ENCODE results near the gene SPRYD4. TPM values are rescaled to one million over a fixed set of nuclear protein-coding genes. Genes with fewer than 3 reads are reported as not detected.

Gene SPRYD4
- total RNA-seq = 1.4 and 1.8 TPM in 2 replicates

GRCh38 chr12:56468216-56469006 is at the start of gene SPRYD4:
Gene SPRYD4, plus strand, starts transcription at chr12:56468578. Its CDS starts 14 bp downstream, at chr12:56468592.

GRCh38 chr12:56448860-56449621 is 19.3 kb upstream of the SPRYD4 start, which contains the start of gene TIMELESS:
Gene TIMELESS, minus strand, starts transcription at chr12:56449426. Its CDS starts 15,256 bp downstream, at chr12:56434170.

GRCh38 chr12:56454557-56454956 is 13.8 kb upstream of the SPRYD4 start, which contains the start of gene MIP:
Gene MIP, minus strand, starts transcription at chr12:56454657. Its CDS starts 44 bp downstream, at chr12:56454613.

GRCh38 chr12:56488041-56488955 is 19.9 kb downstream of the SPRYD4 start, which contains the start of gene GLS2:
Gene GLS2, minus strand, starts transcription at chr12:56488161. Its CDS starts 43 bp downstream, at chr12:56488118.

GRCh38 chr12:56521590-56522371 is 53.4 kb downstream of the SPRYD4 start, which contains the start of gene RBMS2:
Gene RBMS2, plus strand, starts transcription at chr12:56521820. Its CDS starts 204 bp downstream, at chr12:56522024.

Other genes starting within 250 kb of the SPRYD4 start
- 102 and 109 TPM in 2 replicates for gene RNF41, start 246.7 kb upstream of the SPRYD4 start, total RNA-seq
- gene NABP2, start 244.2 kb upstream of the SPRYD4 start, total RNA-seq = 60.1 and 75.0 TPM in 2 replicates
- gene SLC39A5, start 238.5 kb upstream of the SPRYD4 start, total RNA-seq = not detected in 2 replicates
- gene ANKRD52, start 210.2 kb upstream of the SPRYD4 start, total RNA-seq = 9.2 and 12.4 TPM in 2 replicates
- 7.4 and 13.5 TPM in 2 replicates for gene COQ10A, start 201.6 kb upstream of the SPRYD4 start, total RNA-seq
- gene CS, start 168.2 kb upstream of the SPRYD4 start, total RNA-seq = 141 and 149 TPM in 2 replicates
- 110 and 166 TPM in 2 replicates for gene CNPY2, start 152.6 kb upstream of the SPRYD4 start, total RNA-seq
- 13.3 and 13.8 TPM in 2 replicates for gene PAN2, start 134.6 kb upstream of the SPRYD4 start, total RNA-seq
- not detected in 2 replicates for gene IL23A, start 129.7 kb upstream of the SPRYD4 start, total RNA-seq
- gene STAT2, start 108.5 kb upstream of the SPRYD4 start, total RNA-seq = 135 and 143 TPM in 2 replicates
- gene APOF, start 105.7 kb upstream of the SPRYD4 start, total RNA-seq = not detected in 2 replicates
- 13.3 and 19.7 TPM in 2 replicates for gene TIMELESS, start 19.2 kb upstream of the SPRYD4 start, total RNA-seq
- not detected in 2 replicates for gene MIP, start 13.9 kb upstream of the SPRYD4 start, total RNA-seq
- gene GLS2, start 19.6 kb downstream of the SPRYD4 start, total RNA-seq = 0.71 TPM in 1 of 2 replicates, not detected in the other
- gene RBMS2, start 53.2 kb downstream of the SPRYD4 start, total RNA-seq = 13.6 and 16.4 TPM in 2 replicates
- 21.9 and 27.1 TPM in 2 replicates for gene BAZ2A, start 161.7 kb downstream of the SPRYD4 start, total RNA-seq
- 627 and 689 TPM in 2 replicates for gene ATP5F1B, start 177.4 kb downstream of the SPRYD4 start, total RNA-seq
- gene PTGES3, start 219.7 kb downstream of the SPRYD4 start, total RNA-seq = 102 and 110 TPM in 2 replicates